ENCODE measurements around the gene CNGA3.
"Not testable (repeated sequence)": the region's sequence is repeated elsewhere in the genome, so short reads cannot be mapped to it uniquely, and the experiment has no call there.

Gene CNGA3

GRCh38 chr2:98405301-98405700 lies 59.0 kb downstream of the CNGA3 start:
- no peak for DNase-seq

DNA sequence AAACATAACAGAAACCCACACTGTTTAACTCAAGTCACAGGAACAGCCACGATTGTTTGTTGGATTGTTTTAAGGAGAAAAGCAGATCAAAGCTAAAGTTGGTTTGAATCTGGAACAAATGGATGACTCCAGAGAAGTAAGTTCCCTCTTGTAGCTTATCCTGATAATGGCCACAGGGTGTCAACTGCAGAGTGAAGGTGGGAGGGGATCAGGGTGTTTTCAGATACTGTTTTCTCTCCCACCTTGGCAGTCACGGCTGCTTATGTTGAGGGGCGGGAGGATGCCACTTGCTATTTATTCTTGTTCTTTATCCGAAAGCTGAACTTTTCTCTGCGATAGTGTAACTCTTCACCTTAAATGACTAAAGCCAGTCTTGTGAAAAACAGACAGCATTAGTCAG lies 61.9 kb downstream of the CNGA3 start:
- DNase-seq: no peak

- DNase-seq: peak; percentile 67
Observed at GRCh38 chr2:98412751-98413458, 66.6 kb downstream of the CNGA3 start.

- not testable (repeated sequence) for DNase-seq
Observed at GRCh38 chr2:98414246-98414645, 68.0 kb downstream of the CNGA3 start.

DNA sequence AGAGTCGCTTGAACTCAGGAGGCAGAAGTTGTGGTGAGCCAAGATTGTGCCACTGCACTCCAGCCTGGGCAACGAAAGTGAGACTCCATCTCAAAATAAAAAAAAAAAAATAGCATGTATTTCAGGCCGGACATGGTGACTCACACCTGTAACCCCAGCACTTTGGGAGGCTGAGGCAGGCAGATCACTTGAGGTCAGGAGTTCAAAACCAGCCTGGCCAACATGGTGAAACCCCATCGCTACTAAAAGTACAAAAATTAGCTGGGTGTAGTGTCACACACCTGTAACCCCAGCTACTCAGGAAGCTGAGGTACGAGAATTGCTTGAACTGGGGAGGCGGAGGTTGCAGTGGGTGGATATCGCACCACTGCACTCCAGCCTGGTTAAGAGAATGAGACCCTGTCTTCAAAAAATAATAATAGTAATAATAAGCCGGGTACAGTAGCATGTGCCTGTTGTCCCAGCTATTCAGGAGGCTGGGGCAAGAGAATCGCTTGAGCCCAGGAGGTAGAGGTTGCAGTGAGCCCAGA lies 69.5 kb downstream of the CNGA3 start:
- not testable (repeated sequence) for DNase-seq

DNA sequence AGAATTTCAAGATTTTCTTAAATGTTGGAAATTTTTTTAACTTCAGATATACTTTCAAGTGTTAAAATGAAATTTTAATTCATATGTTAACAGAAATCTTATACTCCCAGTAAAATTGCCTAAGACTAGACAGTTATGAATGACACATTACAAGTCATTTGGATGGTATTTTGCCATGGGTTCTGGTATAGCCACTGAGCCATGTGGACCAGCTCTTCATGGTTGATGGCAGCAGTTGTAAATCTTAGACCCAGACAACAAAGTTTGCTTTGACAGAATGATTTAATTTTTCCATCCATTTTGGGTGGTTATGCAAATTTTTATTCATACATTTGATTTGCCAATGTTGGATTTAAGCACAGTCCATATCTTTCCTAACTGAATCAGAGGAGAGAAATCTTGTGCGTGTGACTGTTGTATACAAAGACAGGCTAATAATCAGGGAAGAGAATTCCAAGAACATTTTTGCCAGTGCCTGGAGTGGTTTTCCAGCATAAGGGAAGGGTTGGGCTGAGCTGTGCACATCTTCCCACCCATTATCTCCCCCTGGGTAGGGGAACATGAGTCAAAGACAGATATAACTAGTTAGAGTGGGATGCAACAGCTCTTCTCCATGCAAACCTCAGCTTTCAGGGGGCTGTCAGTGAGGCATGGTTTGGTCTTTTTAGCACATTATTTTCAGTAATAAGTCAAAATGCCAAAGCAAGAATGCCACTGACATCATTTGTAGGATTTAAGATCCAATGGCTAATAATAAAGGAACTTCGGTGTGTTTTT lies 70.3 kb downstream of the CNGA3 start:
- DNase-seq: no peak

DNA sequence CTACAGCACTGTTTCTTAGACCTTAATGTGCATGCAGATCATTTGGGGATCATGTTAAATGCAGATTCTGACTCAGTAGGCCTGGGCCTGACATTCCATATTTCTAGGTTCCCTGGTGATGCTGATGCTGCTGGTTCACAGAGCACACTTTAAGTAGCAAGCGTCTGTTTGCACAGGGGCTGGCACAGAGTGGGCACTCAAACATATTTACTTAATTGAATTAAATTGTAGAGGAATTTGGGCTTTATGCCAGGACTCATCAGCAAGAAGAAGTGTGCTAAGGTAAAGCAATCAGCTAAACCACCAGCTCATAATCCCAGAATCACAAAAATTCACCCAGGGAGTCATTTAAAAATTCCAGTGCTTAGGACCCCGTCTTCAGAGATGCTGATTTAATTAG lies 73.3 kb downstream of the CNGA3 start:
- no peak for DNase-seq

DNA sequence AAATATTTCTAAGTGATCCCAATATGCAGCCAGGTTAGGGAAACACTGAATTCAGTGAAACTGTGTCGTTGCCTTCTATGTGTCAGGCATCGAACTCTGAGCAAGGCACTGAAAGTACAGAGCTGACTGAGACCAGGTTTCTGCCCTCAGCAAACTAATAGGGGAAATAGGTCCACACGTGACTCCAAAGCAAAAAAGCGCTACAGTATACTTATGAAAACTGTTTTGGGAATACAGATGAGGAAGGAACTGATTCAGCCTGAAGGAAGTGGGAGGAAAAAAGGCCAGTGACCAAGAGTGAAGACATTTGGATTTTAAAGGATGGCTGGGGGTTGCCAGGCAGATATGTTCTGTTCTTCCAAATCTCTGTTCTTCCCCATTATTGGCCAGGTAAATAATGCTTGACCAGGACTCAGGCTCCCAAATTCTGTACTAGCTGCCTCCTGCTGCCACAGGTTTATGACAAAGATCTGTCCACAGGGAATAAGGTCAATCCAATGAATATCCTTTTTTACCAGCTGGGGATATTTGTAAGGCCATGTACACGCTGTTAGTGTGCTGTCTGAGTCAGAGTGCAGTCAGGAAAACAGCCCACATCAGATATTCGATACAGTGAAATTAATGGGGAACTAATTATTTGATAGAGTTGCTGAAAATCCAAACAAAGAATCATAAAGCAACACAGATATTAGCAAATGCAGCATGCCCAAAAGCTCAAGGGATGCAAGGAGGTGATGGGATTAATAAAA lies 73.9 kb downstream of the CNGA3 start:
- DNase-seq: no peak

GRCh38 chr2:98422449-98422848 lies 76.2 kb downstream of the CNGA3 start:
- no peak for DNase-seq

DNA sequence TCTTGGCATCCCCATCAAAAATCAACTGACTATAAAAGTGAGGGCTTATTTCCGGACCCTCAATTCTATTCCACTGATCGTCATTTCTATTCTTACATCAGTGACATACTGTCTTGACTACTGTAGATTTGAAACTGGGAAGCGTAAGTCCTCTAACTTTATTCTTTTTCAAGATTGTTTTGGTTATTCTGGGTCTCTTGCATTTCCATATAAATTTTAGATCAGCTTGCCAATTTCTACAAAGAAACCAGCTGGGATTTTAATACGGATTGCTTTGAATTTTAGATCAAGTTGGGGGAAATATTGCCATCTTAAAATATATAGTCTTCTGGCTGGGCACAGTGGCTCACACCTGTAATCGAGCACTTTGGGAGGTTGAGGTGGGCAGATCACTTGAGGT lies 80.5 kb downstream of the CNGA3 start:
- no peak for DNase-seq

GRCh38 chr2:98432145-98432544 lies 85.9 kb downstream of the CNGA3 start:
- no peak for DNase-seq

- DNase-seq: no peak
Observed at GRCh38 chr2:98433363-98433964, 87.2 kb downstream of the CNGA3 start.

GRCh38 chr2:98434492-98434891 lies 88.2 kb downstream of the CNGA3 start:
- DNase-seq: no peak

- DNase-seq: not testable (repeated sequence)
Observed at GRCh38 chr2:98435670-98436069, 89.4 kb downstream of the CNGA3 start.

DNA sequence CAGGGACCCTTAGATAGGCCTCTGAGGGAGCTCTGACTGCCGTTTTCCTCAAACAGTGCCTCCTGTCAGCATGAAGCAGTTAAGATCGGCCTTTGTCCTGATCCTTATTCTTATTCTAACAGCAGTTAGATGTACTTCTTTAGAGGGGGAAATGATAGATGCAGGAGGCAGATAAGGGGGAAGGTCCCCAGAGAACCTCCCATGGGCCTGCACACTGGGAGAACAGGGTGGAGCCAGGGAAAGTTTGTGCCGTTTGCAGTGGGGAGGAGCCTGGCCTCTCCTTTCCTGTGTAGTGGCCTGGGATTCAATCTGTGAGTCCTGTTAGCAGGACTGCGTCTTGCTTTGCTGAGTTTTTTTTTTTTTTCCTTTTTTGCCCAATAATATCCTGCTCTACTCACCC lies 90.5 kb downstream of the CNGA3 start:
- DNase-seq: no peak

GRCh38 chr2:98438190-98439133 lies 92.2 kb downstream of the CNGA3 start:
- no peak for DNase-seq

DNA sequence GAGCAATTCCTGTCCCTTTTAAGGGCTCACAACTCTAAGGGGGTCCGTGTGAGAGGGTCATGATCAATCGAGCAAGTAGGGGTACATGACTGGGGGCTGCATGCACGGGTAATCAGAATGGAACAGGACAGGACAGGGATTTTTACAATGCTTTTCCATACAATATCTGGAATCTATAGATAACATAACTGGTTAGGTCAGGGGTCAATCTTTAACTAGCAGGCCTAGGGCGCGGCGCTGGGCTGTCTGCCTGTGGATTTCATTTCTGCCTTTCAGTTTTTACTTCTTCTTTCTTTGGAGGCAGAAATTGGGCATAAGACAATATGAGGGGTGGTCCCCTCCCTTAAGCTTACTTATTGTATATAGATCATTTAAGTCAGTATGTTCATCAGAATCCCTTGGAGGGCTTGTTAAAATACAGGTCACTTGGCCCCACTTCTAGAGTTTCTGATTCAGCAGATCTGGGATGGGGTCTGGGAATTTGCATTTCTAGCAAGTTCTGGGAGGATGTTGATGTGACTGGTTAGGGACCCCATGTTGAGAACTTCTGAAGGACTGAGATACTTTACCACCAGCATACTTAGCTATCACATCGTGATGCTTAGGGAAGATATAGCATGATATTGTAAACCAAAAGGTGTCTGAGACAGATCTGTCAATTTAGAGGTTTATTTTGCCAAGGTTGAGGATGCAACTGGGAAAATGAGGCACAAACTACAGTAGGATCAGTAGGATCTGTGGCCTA lies 95.6 kb downstream of the CNGA3 start:
- no peak for DNase-seq

DNA sequence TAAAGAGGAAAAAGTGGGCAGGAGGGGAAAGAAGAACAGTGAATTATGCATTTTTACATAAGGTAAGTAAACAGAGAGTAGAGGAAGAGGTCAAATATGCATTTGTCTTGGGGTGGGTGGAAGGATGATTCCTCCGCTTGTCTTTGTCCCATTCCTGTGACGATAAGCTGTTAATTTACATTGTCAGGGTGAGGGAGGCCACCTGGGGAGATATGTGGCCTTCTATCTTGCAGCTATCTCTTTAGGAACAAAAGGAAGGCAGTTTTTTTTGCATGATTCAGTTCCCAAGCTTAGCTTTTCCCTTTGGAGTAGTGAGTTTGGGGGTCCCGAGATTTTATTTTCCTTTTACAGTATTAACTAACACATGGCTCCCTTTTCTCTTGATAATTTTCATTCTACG lies 96.2 kb downstream of the CNGA3 start:
- DNase-seq: no peak

DNA sequence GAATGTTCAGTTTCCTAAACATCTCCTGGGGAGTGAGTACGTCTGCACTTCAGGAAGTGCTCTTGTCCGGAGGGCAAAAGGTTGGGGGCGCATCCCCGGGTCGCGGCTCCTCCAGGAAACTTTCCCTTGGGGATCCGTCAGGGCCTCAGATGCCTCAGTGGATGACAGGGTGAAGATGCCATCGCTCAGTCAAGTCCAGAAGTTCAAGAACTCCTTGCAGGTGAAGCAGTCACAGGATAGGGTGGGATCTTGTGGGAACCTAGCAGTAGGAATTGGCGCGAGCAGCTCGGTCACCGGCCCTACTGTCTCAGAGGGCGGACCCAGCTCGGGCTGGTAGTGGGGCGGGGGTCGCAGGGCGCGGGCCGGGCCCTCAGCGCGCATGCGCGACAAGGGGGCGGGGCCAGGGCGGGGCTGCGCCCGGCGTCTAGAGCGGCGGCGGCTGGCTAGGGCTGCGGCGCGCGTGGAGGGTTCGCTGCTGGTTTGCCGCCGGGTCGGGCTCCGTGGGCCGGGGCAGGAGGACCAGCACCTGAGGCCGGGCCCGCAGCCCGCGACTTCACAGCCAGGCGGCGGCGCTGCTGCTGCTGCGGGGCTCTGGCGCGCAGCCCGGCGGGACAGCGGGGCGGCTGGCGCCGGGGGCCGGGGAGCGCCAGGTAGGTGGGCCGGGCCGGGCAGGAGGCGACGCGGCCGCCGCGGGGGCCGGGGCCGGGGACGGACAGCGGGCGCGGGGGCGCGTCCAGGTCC lies 98.3 kb downstream of the CNGA3 start, which contains the start of gene INPP4A:
Gene INPP4A, plus strand, starts transcription at position 423 of the 741 bp plus-strand sequence. CDS start 75,191 bp downstream, outside the sequence.
- DNase-seq: peak; percentile 84

DNA sequence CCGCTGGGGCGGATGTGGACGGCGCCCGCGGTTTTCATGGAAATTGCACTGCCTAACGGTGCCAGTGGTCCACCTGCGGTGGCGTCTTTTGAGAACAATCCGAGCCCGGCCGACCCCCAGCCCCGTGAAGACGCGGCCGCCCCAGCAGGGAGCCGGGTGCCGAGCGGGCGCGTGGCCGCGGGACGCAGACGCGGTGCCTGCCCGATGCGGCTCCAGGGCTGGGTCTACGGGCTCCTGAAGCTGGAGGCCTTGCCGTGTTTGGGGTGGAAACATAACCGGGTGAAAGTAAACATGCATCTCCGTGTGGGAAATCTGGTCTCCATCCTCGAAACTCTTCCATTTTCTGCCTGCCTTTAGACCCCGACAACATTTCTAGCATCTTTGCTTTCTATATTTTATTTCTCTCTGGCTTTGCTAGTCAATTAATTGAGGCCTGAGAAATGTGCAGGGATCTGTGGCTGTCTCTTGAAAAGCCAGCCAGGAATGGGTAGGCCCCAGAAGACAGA lies 99.0 kb downstream of the CNGA3 start:
- peak; percentile 30 for DNase-seq
